Subcutaneous preadipocyte (primary cell): ENCODE data around the gene RAB6D. TPM values are rescaled to one million over a fixed set of nuclear protein-coding genes. Genes with fewer than 3 reads are reported as not detected.

ENCODE experiments used
- total RNA-seq: library from RNA; depleted of rRNA; stranded (reverse); fragments of >200 nt; gene quantifications from 2 replicates; pipeline ENCODE4 v1.2.3, GENCODE V29; 2012

The RAB6D gene
- under 0.01 TPM in 1 of 2 replicates, not detected in the other for total RNA-seq

GRCh38 chr2:131363703-131364186, at the start of gene RAB6D:
Gene RAB6D (minus strand): TSS chr2:131364168. CDS start chr2:131363720, 448 bp downstream.

Other genes with a start within 250 kb of the RAB6D start
- not detected in 2 replicates for gene POTEE, start 154.6 kb downstream of the RAB6D start, total RNA-seq
- not detected in 2 replicates for gene TUBA3D, start 112.0 kb upstream of the RAB6D start, total RNA-seq
- 45.2 and 89.7 TPM in 2 replicates for gene MZT2A, start 128.2 kb upstream of the RAB6D start, total RNA-seq
- gene CCDC74A, start 163.7 kb upstream of the RAB6D start, total RNA-seq: 5.9 and 6.6 TPM in 2 replicates